GM12891 (cell line): ENCODE measurements around the gene TMEM59.

Experiments
- PAX5 ChIP-seq: IDR thresholded peaks from 2 replicates; pipeline ENCODE4 v1.6.1; 2011; ENCODE audit warnings: low read length, moderate library complexity, mild to moderate bottlenecking; ENCODE audit not compliant: insufficient read depth, severe bottlenecking
- POLR2A ChIP-seq: IDR thresholded peaks from 2 replicates; pipeline ENCODE4 v1.6.1; 2011; ENCODE audit warnings: low read depth, low read length, control low read depth
- POLR2AphosphoS5 ChIP-seq: IDR thresholded peaks from 2 replicates; pipeline ENCODE4 v1.6.1; 2011; ENCODE audit warnings: low read depth, low read length, control low read depth
- POU2F2 ChIP-seq: IDR thresholded peaks from 2 replicates; pipeline ENCODE4 v1.6.1; 2011; ENCODE audit warnings: low read depth, mild to moderate bottlenecking, control low read depth, low read length, moderate library complexity
- SPI1 ChIP-seq: IDR thresholded peaks from 2 replicates; pipeline ENCODE4 v1.6.1; 2011; ENCODE audit warnings: low read depth, low read length, control low read depth
- TAF1 ChIP-seq: IDR thresholded peaks from 2 replicates; pipeline ENCODE4 v1.6.1; 2011; ENCODE audit warnings: low read depth, low read length, control low read depth

GRCh38 chr1:54096227-54096876, 43.3 kb upstream of the TMEM59 start:
- TF ChIP-seq POLR2AphosphoS5 = no peak
- no peak for TF ChIP-seq TAF1
- TF ChIP-seq POLR2A = no peak
- TF ChIP-seq PAX5 = no peak
- TF ChIP-seq SPI1 = no peak
- no peak for TF ChIP-seq POU2F2
